Activated naive CD8-positive, alpha-beta T cell treated with anti-CD3 and anti-CD28 coated beads, Interleukin-2, amount 50 U/mL, for 24 hours (primary cell): ENCODE results near the gene CRMP1.
"Not testable (repeated sequence)": the region's sequence is repeated elsewhere in the genome, so short reads cannot be mapped to it uniquely, and the experiment has no call there.

Source experiments
- ATAC-seq: fragments of 150-1000 bp; cut with Tn5 transposase; one replicate; pipeline ENCODE4 v1.10.0; 2021
- DNase-seq: peaks from one replicate; pipeline ENCODE4 v3.0.0; 2021
- H3K27ac Mint-ChIP-seq: one replicate; pipeline ENCODE4 v1.8.0; 2021; ENCODE audit warnings: mild to moderate bottlenecking, mixed read lengths
- H3K27me3 Mint-ChIP-seq: one replicate; pipeline ENCODE4 v1.8.0; 2021; ENCODE audit warnings: mixed read lengths
- H3K36me3 Mint-ChIP-seq: one replicate; pipeline ENCODE4 v1.8.0; 2021; ENCODE audit warnings: low read depth, mixed read lengths
- H3K4me1 Mint-ChIP-seq: one replicate; pipeline ENCODE4 v1.8.0; 2021; ENCODE audit warnings: mixed read lengths
- H3K4me3 Mint-ChIP-seq: one replicate; pipeline ENCODE4 v1.8.0; 2021; ENCODE audit warnings: mild to moderate bottlenecking, moderate library complexity, mixed read lengths
- H3K9me3 Mint-ChIP-seq: one replicate; pipeline ENCODE4 v1.8.0; 2021; ENCODE audit warnings: mixed read lengths

Gene CRMP1

GRCh38 chr4:5839332-5839731 lies 53.6 kb downstream of the CRMP1 start:
- ATAC-seq (no peak), DNase-seq (no peak)
- Mint-ChIP-seq H3K36me3 (no peaks in the 10 kb centered on the region), H3K9me3 (peaks cover 3% of the 10 kb centered on the region), H3K4me3 (no peak overlapping the region), H3K27me3 (peaks cover 2% of the 10 kb centered on the region), H3K4me1 (no peaks in the 10 kb centered on the region), H3K27ac (no peak overlapping the region)

- H3K27ac Mint-ChIP-seq, H3K9me3 Mint-ChIP-seq: not testable (repeated sequence)
Measured at GRCh38 chr4:5837483-5837882, 55.4 kb downstream of the CRMP1 start.

GRCh38 chr4:5836943-5837342 lies 55.9 kb downstream of the CRMP1 start:
- no peak for ATAC-seq
- no peaks in the 10 kb centered on the region for H3K36me3 Mint-ChIP-seq
- no peak overlapping the region for H3K4me3 Mint-ChIP-seq
- peaks cover 2% of the 10 kb centered on the region for H3K27me3 Mint-ChIP-seq
- H3K9me3 Mint-ChIP-seq, result no peaks in the 10 kb centered on the region
- no peak overlapping the region for H3K27ac Mint-ChIP-seq
- no peaks in the 10 kb centered on the region for H3K4me1 Mint-ChIP-seq
- DNase-seq, result no peak

More at GRCh38 chr4:5837483-5837882, 55.4 kb downstream of the CRMP1 start:
- not testable (repeated sequence) for H3K4me1 Mint-ChIP-seq, H3K4me3 Mint-ChIP-seq, H3K27me3 Mint-ChIP-seq, H3K36me3 Mint-ChIP-seq, ATAC-seq, DNase-seq

- no peaks in the 10 kb centered on the region for H3K9me3 Mint-ChIP-seq
- H3K4me3 Mint-ChIP-seq, result no peak overlapping the region
Measured at GRCh38 chr4:5828005-5828391, 64.9 kb downstream of the CRMP1 start.

GRCh38 chr4:5827108-5828004 lies 65.5 kb downstream of the CRMP1 start:
- peaks cover 2% of the 10 kb centered on the region for H3K27me3 Mint-ChIP-seq
- ATAC-seq (no peak), DNase-seq (no peak)
- H3K36me3 Mint-ChIP-seq, result no peaks in the 10 kb centered on the region
- H3K9me3 Mint-ChIP-seq, result no peaks in the 10 kb centered on the region
- no peak overlapping the region for H3K27ac Mint-ChIP-seq
- peaks cover 8% of the 10 kb centered on the region for H3K4me1 Mint-ChIP-seq
- H3K4me3 Mint-ChIP-seq, result no peak overlapping the region

More at GRCh38 chr4:5828005-5828391, 64.9 kb downstream of the CRMP1 start:
- ATAC-seq, result no peak
- no peak for DNase-seq
- Mint-ChIP-seq H3K36me3 (no peaks in the 10 kb centered on the region), H3K4me1 (peaks cover 8% of the 10 kb centered on the region), H3K27ac (no peak overlapping the region), H3K27me3 (peaks cover 2% of the 10 kb centered on the region)

GRCh38 chr4:5826437-5827107 lies 66.3 kb downstream of the CRMP1 start:
- H3K9me3 Mint-ChIP-seq, result no peaks in the 10 kb centered on the region
- no peaks in the 10 kb centered on the region for H3K36me3 Mint-ChIP-seq
- H3K4me1 Mint-ChIP-seq, result peaks cover 8% of the 10 kb centered on the region
- H3K27ac Mint-ChIP-seq, result no peak overlapping the region
- ATAC-seq, result no peak
- no peak overlapping the region for H3K4me3 Mint-ChIP-seq
- peaks cover 2% of the 10 kb centered on the region for H3K27me3 Mint-ChIP-seq
- DNase-seq, result no peak

GRCh38 chr4:5825321-5826041 lies 67.4 kb downstream of the CRMP1 start:
- ATAC-seq, result no peak
- Mint-ChIP-seq H3K4me1 (peaks cover 8% of the 10 kb centered on the region), H3K4me3 (no peak overlapping the region), H3K9me3 (no peaks in the 10 kb centered on the region), H3K36me3 (no peaks in the 10 kb centered on the region), H3K27ac (no peak overlapping the region), H3K27me3 (peaks cover 2% of the 10 kb centered on the region)
- no peak for DNase-seq

GRCh38 chr4:5824635-5825034 lies 68.3 kb downstream of the CRMP1 start:
- H3K9me3 Mint-ChIP-seq, result no peaks in the 10 kb centered on the region
- no peaks in the 10 kb centered on the region for H3K36me3 Mint-ChIP-seq
- no peak overlapping the region for H3K4me3 Mint-ChIP-seq
- H3K27me3 Mint-ChIP-seq, result peaks cover 2% of the 10 kb centered on the region
- ATAC-seq (no peak), DNase-seq (no peak)
- peaks cover 8% of the 10 kb centered on the region for H3K4me1 Mint-ChIP-seq
- H3K27ac Mint-ChIP-seq, result no peak overlapping the region

- no peaks in the 10 kb centered on the region for H3K36me3 Mint-ChIP-seq
- no peak overlapping the region for H3K27ac Mint-ChIP-seq
- ATAC-seq (no peak), DNase-seq (no peak)
- peaks cover 8% of the 10 kb centered on the region for H3K4me1 Mint-ChIP-seq
- peaks cover 2% of the 10 kb centered on the region for H3K27me3 Mint-ChIP-seq
- no peaks in the 10 kb centered on the region for H3K9me3 Mint-ChIP-seq
- no peak overlapping the region for H3K4me3 Mint-ChIP-seq
Measured at GRCh38 chr4:5824227-5824626, 68.7 kb downstream of the CRMP1 start.

GRCh38 chr4:5823542-5824211 lies 69.2 kb downstream of the CRMP1 start:
- H3K9me3 Mint-ChIP-seq, result no peaks in the 10 kb centered on the region
- H3K27ac Mint-ChIP-seq, result no peak overlapping the region
- peaks cover 2% of the 10 kb centered on the region for H3K27me3 Mint-ChIP-seq
- no peak for DNase-seq
- no peak overlapping the region for H3K4me3 Mint-ChIP-seq
- no peak for ATAC-seq
- H3K36me3 Mint-ChIP-seq, result no peaks in the 10 kb centered on the region
- peaks cover 8% of the 10 kb centered on the region for H3K4me1 Mint-ChIP-seq

- Mint-ChIP-seq H3K4me3 (no peak overlapping the region), H3K36me3 (no peaks in the 10 kb centered on the region), H3K27me3 (no peaks in the 10 kb centered on the region), H3K4me1 (peaks cover 8% of the 10 kb centered on the region), H3K9me3 (no peaks in the 10 kb centered on the region), H3K27ac (no peak overlapping the region)
- DNase-seq (no peak), ATAC-seq (no peak)
Measured at GRCh38 chr4:5822619-5823018, 70.3 kb downstream of the CRMP1 start.

GRCh38 chr4:5821665-5822358 lies 71.1 kb downstream of the CRMP1 start:
- Mint-ChIP-seq H3K4me3 (no peak overlapping the region), H3K27ac (no peak overlapping the region), H3K4me1 (peaks cover 3% of the 10 kb centered on the region), H3K36me3 (no peaks in the 10 kb centered on the region), H3K9me3 (no peaks in the 10 kb centered on the region), H3K27me3 (no peaks in the 10 kb centered on the region)
- ATAC-seq (no peak), DNase-seq (peak; percentile 18)

GRCh38 chr4:5816851-5817375 lies 76.0 kb downstream of the CRMP1 start:
- no peak for ATAC-seq
- no peak for DNase-seq
- no peaks in the 10 kb centered on the region for H3K36me3 Mint-ChIP-seq
- no peaks in the 10 kb centered on the region for H3K9me3 Mint-ChIP-seq
- H3K4me3 Mint-ChIP-seq, result no peak overlapping the region
- H3K27me3 Mint-ChIP-seq, result no peaks in the 10 kb centered on the region
- H3K27ac Mint-ChIP-seq, result no peak overlapping the region
- no peaks in the 10 kb centered on the region for H3K4me1 Mint-ChIP-seq

GRCh38 chr4:5816101-5816500 lies 76.8 kb downstream of the CRMP1 start:
- ATAC-seq (no peak), DNase-seq (no peak)
- no peaks in the 10 kb centered on the region for H3K4me1 Mint-ChIP-seq
- H3K27me3 Mint-ChIP-seq, result no peaks in the 10 kb centered on the region
- H3K27ac Mint-ChIP-seq, result no peak overlapping the region
- H3K4me3 Mint-ChIP-seq, result no peak overlapping the region
- no peaks in the 10 kb centered on the region for H3K36me3 Mint-ChIP-seq
- H3K9me3 Mint-ChIP-seq, result no peaks in the 10 kb centered on the region
